HEK293 (cell line): ENCODE measurements around the gene NXN.
A peak's percentile ranks its signal among the peaks of the same experiment; 100 is the strongest.

Experiments used
- CTCF ChIA-PET: fragments of 350-600 bp; formaldehyde crosslinking; extraction: SDS; loops from one replicate; lab custom pipeline; 2021; ENCODE audit warnings: antibody characterized with exemption; lab: Yijun Ruan, JAX
- POLR2A ChIA-PET: fragments of 300-600 bp; formaldehyde crosslinking; extraction: SDS; loops from one replicate; lab custom pipeline; 2020; ENCODE audit warnings: antibody characterized with exemption, inconsistent platforms; lab: Yijun Ruan, JAX
- H3K27ac ChIP-seq: fragments of 200-500 bp; sonication (Bioruptor generic); 2 replicates; pipeline ENCODE4 v1.5.1; 2014; ENCODE audit warnings: low read depth, low read length, control low read depth, inconsistent platforms; ENCODE audit errors: extremely low read depth
- H3K36me3 ChIP-seq, 2 experiments: fragments of 200-500 bp in 1 of 2; sonication (Bioruptor generic) in 1 of 2; 1 replicate in 1 of 2; 2 replicates in 1 of 2; pipeline ENCODE4 v1.5.1; 2014 to 2017; ENCODE audit warnings: inconsistent platforms in 2 of 2, low read length in 2 of 2; ENCODE audit not compliant: control insufficient read depth in 2 of 2, insufficient read depth in 1 of 2
- H3K4me1 ChIP-seq: fragments of 200-500 bp; sonication (Bioruptor generic); 2 replicates; pipeline ENCODE4 v1.5.1; 2014; ENCODE audit warnings: mild to moderate bottlenecking, low read length, inconsistent platforms; ENCODE audit not compliant: control insufficient read depth, insufficient read depth
- H3K4me3 ChIP-seq: 2 replicates; pipeline ENCODE4 v1.5.1; 2011; ENCODE audit warnings: low read depth, mild to moderate bottlenecking, control low read depth, low read length, moderate library complexity
- H3K9me3 ChIP-seq: fragments of 200-500 bp; sonication (Bioruptor generic); 2 replicates; pipeline ENCODE4 v1.5.1; 2014; ENCODE audit warnings: low read depth, low read length, inconsistent platforms; ENCODE audit not compliant: control insufficient read depth, insufficient read depth
- GLIS2 ChIP-seq: fragments of 450-650 bp; formaldehyde crosslinking; IDR thresholded peaks from 2 replicates; pipeline ENCODE4 v1.5.1; 2016; ENCODE audit warnings: missing biosample characterization, missing genetic modification characterization
- REST ChIP-seq: fragments of 450-650 bp; formaldehyde crosslinking; IDR thresholded peaks from 2 replicates; pipeline ENCODE4 v1.5.1; 2016; ENCODE audit warnings: missing biosample characterization, missing genetic modification characterization
- ZBTB11 ChIP-seq: fragments of 450-650 bp; formaldehyde crosslinking; conservative IDR thresholded peaks from 2 replicates; pipeline ENCODE4 v1.5.1; 2016; ENCODE audit warnings: low read depth, missing biosample characterization, missing genetic modification characterization
- ZBTB26 ChIP-seq: fragments of 450-650 bp; formaldehyde crosslinking; optimal IDR thresholded peaks from 2 replicates; pipeline ENCODE3; 2016; ENCODE audit warnings: missing biosample characterization, mild to moderate bottlenecking, missing genetic modification characterization
- ZIC2 ChIP-seq: fragments of 450-650 bp; formaldehyde crosslinking; IDR thresholded peaks from 2 replicates; pipeline ENCODE4 v1.5.1; 2016; ENCODE audit warnings: missing biosample characterization, missing genetic modification characterization
- ZNF10 ChIP-seq: fragments of 450-650 bp; formaldehyde crosslinking; IDR thresholded peaks from 2 replicates; pipeline ENCODE4 v1.5.1; 2017; ENCODE audit warnings: missing biosample characterization, missing genetic modification characterization
- ZNF169 ChIP-seq: fragments of 450-650 bp; formaldehyde crosslinking; IDR thresholded peaks from 2 replicates; pipeline ENCODE4 v1.5.1; 2016; ENCODE audit warnings: missing biosample characterization, missing genetic modification characterization
- ZNF404 ChIP-seq: fragments of 450-650 bp; formaldehyde crosslinking; IDR thresholded peaks from 2 replicates; pipeline ENCODE4 v1.5.1; 2017; ENCODE audit warnings: missing biosample characterization, missing genetic modification characterization
- ZNF48 ChIP-seq: fragments of 450-650 bp; formaldehyde crosslinking; IDR thresholded peaks from 2 replicates; pipeline ENCODE4 v1.5.1; 2016; ENCODE audit warnings: missing biosample characterization, missing genetic modification characterization
- ZNF596 ChIP-seq: fragments of 450-650 bp; IDR thresholded peaks from 2 replicates; pipeline ENCODE4 v1.5.0; 2018; ENCODE audit warnings: missing biosample characterization, mild to moderate bottlenecking, missing genetic modification characterization, moderate library complexity
- ZNF600 ChIP-seq: fragments of 450-650 bp; formaldehyde crosslinking; IDR thresholded peaks from 2 replicates; pipeline ENCODE4 v1.5.1; 2016; ENCODE audit warnings: missing biosample characterization, missing genetic modification characterization
- ZNF658 ChIP-seq: fragments of 450-650 bp; formaldehyde crosslinking; IDR thresholded peaks from 2 replicates; pipeline ENCODE4; 2016; ENCODE audit warnings: missing biosample characterization, missing genetic modification characterization
- ZNF677 ChIP-seq: fragments of 450-650 bp; IDR thresholded peaks from 2 replicates; pipeline ENCODE4 v1.5.0; 2018; ENCODE audit warnings: missing biosample characterization, mild to moderate bottlenecking, missing genetic modification characterization, moderate library complexity
- ZSCAN30 ChIP-seq: fragments of 450-650 bp; IDR thresholded peaks from 2 replicates; pipeline ENCODE4 v1.5.1; 2018; ENCODE audit warnings: missing biosample characterization, mild to moderate bottlenecking, missing genetic modification characterization, moderate library complexity
- ZSCAN4 ChIP-seq: fragments of 450-650 bp; formaldehyde crosslinking; IDR thresholded peaks from 2 replicates; pipeline ENCODE4 v1.5.1; 2017; ENCODE audit warnings: missing biosample characterization, missing genetic modification characterization

The NXN gene

GRCh38 chr17:1011760-1012735 lies 32.5 kb upstream of the NXN start:
- H3K27ac ChIP-seq = no peak overlapping the region
- ChIA-PET POLR2A (no interaction called here), CTCF (no interaction called here)
- no peak overlapping the region for H3K4me3 ChIP-seq
- H3K4me1 ChIP-seq = no peaks in the 10 kb centered on the region
- H3K9me3 ChIP-seq = no peaks in the 10 kb centered on the region
- 0 out of 2 replicates have a peak, but pooled peaks have one; percentile 20 for TF ChIP-seq GLIS2 (tag by site-specific recombination)
- TF ChIP-seq ZNF596 (tag by site-specific recombination) = no peak
- TF ChIP-seq, all 188 proteins: peak for 1
- peaks cover 0 to 57% of the 10 kb centered on the region in 2 experiments; a peak in 2 of 3 replicates for H3K36me3 ChIP-seq

GRCh38 chr17:1011138-1011537 lies 31.6 kb upstream of the NXN start:
- POLR2A ChIA-PET = no interaction called here
- H3K27ac ChIP-seq = no peak overlapping the region
- CTCF ChIA-PET = no interaction called here

GRCh38 chr17:1010586-1010985 lies 31.0 kb upstream of the NXN start:
- H3K4me3 ChIP-seq = no peak overlapping the region
- no peaks in the 10 kb centered on the region for H3K4me1 ChIP-seq
- no peak for TF ChIP-seq ZNF404 (tag by site-specific recombination)
- TF ChIP-seq ZNF677 = no peak
- no peak for TF ChIP-seq ZNF48 (tag by site-specific recombination)
- no peak for TF ChIP-seq ZNF169 (tag by site-specific recombination)
- TF ChIP-seq ZSCAN4 (tag by site-specific recombination) = no peak
- no peak for TF ChIP-seq ZBTB26 (tag by site-specific recombination)
- no peak for TF ChIP-seq ZBTB11
- TF ChIP-seq ZSCAN30 (tag by site-specific recombination) = no peak
- no peak for TF ChIP-seq ZNF658 (tag by site-specific recombination)
- H3K9me3 ChIP-seq = no peaks in the 10 kb centered on the region
- POLR2A ChIA-PET = no interaction called here
- no peak overlapping the region for H3K27ac ChIP-seq
- CTCF ChIA-PET = interaction anchor here (1.3 kb wide), 1 partner anchor 11 kb away, joined by 3 read pairs; no protein-coding TSS in a partner anchor
- peaks cover 0 to 65% of the 10 kb centered on the region in 2 experiments; a peak in 2 of 3 replicates for H3K36me3 ChIP-seq

More at GRCh38 chr17:1011138-1011537, 31.6 kb upstream of the NXN start:
- Histone ChIP-seq H3K36me3 (peaks cover 0 to 60% of the 10 kb centered on the region in 2 experiments; a peak in 2 of 3 replicates), H3K9me3 (no peaks in the 10 kb centered on the region), H3K4me1 (no peaks in the 10 kb centered on the region)
- TF ChIP-seq REST = no peak
- TF ChIP-seq ZNF600 (tag by site-specific recombination) = peak; percentile 18; the same call in 1 of the 2 replicates
- TF ChIP-seq ZIC2 (tag by site-specific recombination) = peak; percentile 81
- no peak for TF ChIP-seq ZNF10 (tag by site-specific recombination)
- TF ChIP-seq, all 188 proteins: peak for 2
- no peak overlapping the region for H3K4me3 ChIP-seq
